ENCODE measurements around the gene EGFLAM.

Gene EGFLAM

GRCh38 chr5:38249812-38250211, 8.5 kb upstream of the EGFLAM start:
- TF ChIP-seq, protein P1, sequence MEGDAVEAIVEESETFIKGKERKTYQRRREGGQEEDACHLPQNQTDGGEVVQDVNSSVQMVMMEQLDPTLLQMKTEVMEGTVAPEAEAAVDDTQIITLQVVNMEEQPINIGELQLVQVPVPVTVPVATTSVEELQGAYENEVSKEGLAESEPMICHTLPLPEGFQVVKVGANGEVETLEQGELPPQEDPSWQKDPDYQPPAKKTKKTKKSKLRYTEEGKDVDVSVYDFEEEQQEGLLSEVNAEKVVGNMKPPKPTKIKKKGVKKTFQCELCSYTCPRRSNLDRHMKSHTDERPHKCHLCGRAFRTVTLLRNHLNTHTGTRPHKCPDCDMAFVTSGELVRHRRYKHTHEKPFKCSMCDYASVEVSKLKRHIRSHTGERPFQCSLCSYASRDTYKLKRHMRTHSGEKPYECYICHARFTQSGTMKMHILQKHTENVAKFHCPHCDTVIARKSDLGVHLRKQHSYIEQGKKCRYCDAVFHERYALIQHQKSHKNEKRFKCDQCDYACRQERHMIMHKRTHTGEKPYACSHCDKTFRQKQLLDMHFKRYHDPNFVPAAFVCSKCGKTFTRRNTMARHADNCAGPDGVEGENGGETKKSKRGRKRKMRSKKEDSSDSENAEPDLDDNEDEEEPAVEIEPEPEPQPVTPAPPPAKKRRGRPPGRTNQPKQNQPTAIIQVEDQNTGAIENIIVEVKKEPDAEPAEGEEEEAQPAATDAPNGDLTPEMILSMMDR (conservative IDR thresholded peaks at IDR 0.05; ENCODE audit: low read depth, low read length) = no peak
- no peak overlapping the region for H3K4me3 ChIP-seq (IDR thresholded peaks at IDR 0.05; ENCODE audit: insufficient read depth, low read depth, low read length)
- no peak overlapping the region for H3K27ac ChIP-seq
- H3K27me3 ChIP-seq (ENCODE audit: insufficient read depth, low read depth) = no peaks in the 10 kb centered on the region
- H3K79me2 ChIP-seq (ENCODE audit: insufficient read depth, low read depth) = no peaks in the 10 kb centered on the region
- H2AFZ ChIP-seq (ENCODE audit: low read depth) = no peak overlapping the region
- H3K4me2 ChIP-seq = no peak overlapping the region
- no peaks in the 10 kb centered on the region for H3K36me3 ChIP-seq (ENCODE audit: insufficient read depth)
- no peak overlapping the region for H3K9ac ChIP-seq
- no peaks in the 10 kb centered on the region for H4K20me1 ChIP-seq (ENCODE audit: insufficient read depth)
- no peaks in the 10 kb centered on the region for H3K4me1 ChIP-seq (ENCODE audit: low read depth, poor library complexity, severe bottlenecking)

GRCh38 chr5:38250763-38251448, 7.5 kb upstream of the EGFLAM start:
- no peak overlapping the region for H2AFZ ChIP-seq (ENCODE audit: low read depth)
- H3K4me1 ChIP-seq (ENCODE audit: low read depth, poor library complexity, severe bottlenecking) = no peaks in the 10 kb centered on the region
- no peaks in the 10 kb centered on the region for H3K27me3 ChIP-seq (ENCODE audit: insufficient read depth, low read depth)
- H3K9ac ChIP-seq = no peak overlapping the region
- no peak overlapping the region for H3K27ac ChIP-seq
- TF ChIP-seq, protein P1 (conservative IDR thresholded peaks at IDR 0.05; ENCODE audit: low read depth, low read length) = no peak
- H3K4me3 ChIP-seq (IDR thresholded peaks at IDR 0.05; ENCODE audit: insufficient read depth, low read depth, low read length) = no peak overlapping the region
- no peaks in the 10 kb centered on the region for H3K79me2 ChIP-seq (ENCODE audit: insufficient read depth, low read depth)
- H4K20me1 ChIP-seq (ENCODE audit: insufficient read depth) = no peaks in the 10 kb centered on the region
- H3K36me3 ChIP-seq (ENCODE audit: insufficient read depth) = no peaks in the 10 kb centered on the region
- H3K4me2 ChIP-seq = no peak overlapping the region

DNA sequence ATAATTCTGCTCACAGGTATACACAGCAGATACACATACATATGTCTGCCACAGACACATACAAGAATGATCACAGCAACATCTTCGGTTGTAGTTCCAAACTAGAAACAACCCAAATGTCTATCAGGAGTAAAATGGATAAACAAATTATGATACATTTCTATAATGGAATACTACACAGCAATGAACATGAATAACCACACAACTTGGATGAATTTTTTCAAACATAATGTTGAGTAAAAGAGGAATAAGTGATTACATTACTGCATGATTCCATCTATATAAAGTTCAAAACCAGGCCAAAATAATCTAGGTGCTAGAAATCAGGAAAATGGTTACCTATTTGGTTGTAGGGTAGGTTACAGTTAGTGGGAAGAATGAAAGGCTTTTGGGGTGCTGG, 4.6 kb upstream of the EGFLAM start:
- Histone ChIP-seq H3K4me1 (ENCODE audit: low read depth, poor library complexity, severe bottlenecking) (no peaks in the 10 kb centered on the region), H4K20me1 (ENCODE audit: insufficient read depth) (no peaks in the 10 kb centered on the region), H3K36me3 (ENCODE audit: insufficient read depth) (no peaks in the 10 kb centered on the region), H2AFZ (ENCODE audit: low read depth) (no peak overlapping the region), H3K4me2 (no peak overlapping the region), H3K4me3 (IDR thresholded peaks at IDR 0.05; ENCODE audit: insufficient read depth, low read depth, low read length) (no peak overlapping the region), H3K9ac (no peak overlapping the region), H3K27me3 (ENCODE audit: insufficient read depth, low read depth) (no peaks in the 10 kb centered on the region), H3K27ac (no peak overlapping the region), H3K79me2 (ENCODE audit: insufficient read depth, low read depth) (no peaks in the 10 kb centered on the region)
- TF ChIP-seq, protein P1 (conservative IDR thresholded peaks at IDR 0.05; ENCODE audit: low read depth, low read length) = no peak

DNA sequence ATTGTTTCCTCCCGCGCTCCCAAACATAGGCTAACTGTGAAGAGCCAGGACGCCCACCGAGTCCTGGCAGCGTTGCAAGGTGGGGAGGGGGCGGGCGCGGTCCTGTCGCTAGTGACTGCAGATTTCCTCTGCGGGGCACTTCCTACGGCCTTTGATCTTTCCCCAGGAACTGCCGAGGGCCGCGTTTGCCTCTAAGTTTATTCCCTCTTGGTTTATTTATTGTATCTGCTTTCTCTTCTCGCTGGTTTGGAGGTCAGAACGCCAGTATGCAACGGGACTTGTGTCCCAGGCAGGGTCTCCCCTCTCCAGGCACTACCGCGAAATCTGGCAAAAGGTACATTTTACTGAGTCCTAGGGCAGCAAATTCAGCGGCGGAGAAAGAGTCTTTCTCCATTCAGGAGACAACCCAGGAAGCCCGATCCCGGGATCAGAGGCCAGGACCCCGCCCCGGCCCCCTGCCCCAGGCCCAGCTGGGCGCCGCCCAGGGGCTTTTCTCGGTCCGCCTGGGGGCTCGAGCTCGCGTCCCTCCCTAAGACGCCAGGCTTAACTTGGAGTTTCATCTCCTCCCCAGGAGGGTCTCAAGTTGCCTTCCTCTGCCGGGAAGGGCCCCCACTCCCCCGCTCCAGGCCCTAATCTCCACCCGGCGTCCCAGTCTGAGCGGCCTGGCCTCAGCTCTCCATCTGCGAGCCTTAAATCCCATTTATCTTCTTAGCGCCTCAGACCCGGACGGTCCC, 884 bp upstream of the EGFLAM start:
- no peak overlapping the region for H3K4me2 ChIP-seq
- TF ChIP-seq, protein P1 (conservative IDR thresholded peaks at IDR 0.05; ENCODE audit: low read depth, low read length) = no peak
- no peak overlapping the region for H3K4me3 ChIP-seq (IDR thresholded peaks at IDR 0.05; ENCODE audit: insufficient read depth, low read depth, low read length)
- H3K9ac ChIP-seq = no peak overlapping the region
- no peaks in the 10 kb centered on the region for H3K27me3 ChIP-seq (ENCODE audit: insufficient read depth, low read depth)
- no peaks in the 10 kb centered on the region for H3K36me3 ChIP-seq (ENCODE audit: insufficient read depth)
- no peaks in the 10 kb centered on the region for H3K4me1 ChIP-seq (ENCODE audit: low read depth, poor library complexity, severe bottlenecking)
- no peak overlapping the region for H3K27ac ChIP-seq
- no peaks in the 10 kb centered on the region for H3K79me2 ChIP-seq (ENCODE audit: insufficient read depth, low read depth)
- H2AFZ ChIP-seq (ENCODE audit: low read depth) = no peak overlapping the region
- no peaks in the 10 kb centered on the region for H4K20me1 ChIP-seq (ENCODE audit: insufficient read depth)

Data from KMS-11 (cell line).